Trophoblast cell (in vitro differentiated cells and primary cell): Measurements from ENCODE around the gene KCNA2.

Experiments
- DNase-seq, 2 donors: peaks; one replicate each; pipeline ENCODE4 v3.0.0-alpha.2; 2016
- H2AFZ ChIP-seq: 2 replicates; pipeline ENCODE4 v1.6.1; 2013; ENCODE audit warnings: low read length, moderate library complexity, mild to moderate bottlenecking; ENCODE audit not compliant: insufficient read depth, poor library complexity
- H2AK5ac ChIP-seq: 2 replicates; pipeline ENCODE4 v1.6.1; 2013; ENCODE audit warnings: mild to moderate bottlenecking, low read length
- H2BK120ac ChIP-seq: 2 replicates; pipeline ENCODE4 v1.6.1; 2013; ENCODE audit warnings: low read length, mild to moderate bottlenecking, moderate library complexity; ENCODE audit not compliant: insufficient read depth, poor library complexity
- H2BK12ac ChIP-seq: 2 replicates; pipeline ENCODE4 v1.6.1; 2013; ENCODE audit warnings: mild to moderate bottlenecking, low read length, moderate library complexity
- H2BK5ac ChIP-seq: 2 replicates; pipeline ENCODE4 v1.6.1; 2013; ENCODE audit warnings: low read length, low read depth, moderate library complexity, mild to moderate bottlenecking; ENCODE audit not compliant: poor library complexity
- H3K14ac ChIP-seq: 2 replicates; pipeline ENCODE4 v1.6.1; 2013; ENCODE audit warnings: mild to moderate bottlenecking, low read length
- H3K18ac ChIP-seq: 2 replicates; pipeline ENCODE4 v1.6.1; 2013; ENCODE audit warnings: mild to moderate bottlenecking, low read length
- H3K23ac ChIP-seq: 2 replicates; pipeline ENCODE4 v1.6.1; 2013; ENCODE audit warnings: low read length
- H3K27ac ChIP-seq: 2 replicates; pipeline ENCODE4 v1.5.1; 2013; ENCODE audit warnings: low read depth, mild to moderate bottlenecking, inconsistent platforms, low read length, moderate library complexity
- H3K27me3 ChIP-seq: 2 replicates; pipeline ENCODE4 v1.6.1; 2013; ENCODE audit warnings: inconsistent platforms, mild to moderate bottlenecking, low read length, moderate library complexity; ENCODE audit not compliant: insufficient read depth
- H3K36me3 ChIP-seq, 2 experiments: 1 replicate in 1 of 2; 2 replicates in 1 of 2; pipeline ENCODE4 v1.6.1; 2013; ENCODE audit warnings: low read length in 2 of 2, mild to moderate bottlenecking in 2 of 2, moderate library complexity in 1 of 2; ENCODE audit not compliant: insufficient read depth in 2 of 2, control insufficient read depth in 1 of 2
- H3K4ac ChIP-seq: 2 replicates; pipeline ENCODE4 v1.6.1; 2013; ENCODE audit warnings: low read depth, mild to moderate bottlenecking, low read length, moderate library complexity
- H3K4me1 ChIP-seq, 2 experiments: 1 replicate in 1 of 2; 2 replicates in 1 of 2; pipeline ENCODE4 v1.6.1; 2013; ENCODE audit warnings: low read length in 2 of 2, mild to moderate bottlenecking in 2 of 2, moderate library complexity in 1 of 2; ENCODE audit not compliant: insufficient read depth in 2 of 2, control insufficient read depth in 1 of 2
- H3K4me2 ChIP-seq: 2 replicates; pipeline ENCODE4 v1.6.1; 2013; ENCODE audit warnings: inconsistent platforms, mild to moderate bottlenecking, low read length, moderate library complexity
- H3K4me3 ChIP-seq: 2 replicates; pipeline ENCODE4 v1.5.1; 2013; ENCODE audit warnings: mild to moderate bottlenecking, low read depth, low read length, inconsistent platforms
- H3K79me1 ChIP-seq: one replicate; pipeline ENCODE4 v1.6.1; 2013; ENCODE audit warnings: low read length
- H3K79me2 ChIP-seq: 2 replicates; pipeline ENCODE4 v1.6.1; 2013; ENCODE audit warnings: low read length, mild to moderate bottlenecking; ENCODE audit not compliant: control insufficient read depth, insufficient read depth, poor library complexity
- H3K9ac ChIP-seq: 2 replicates; pipeline ENCODE4 v1.6.1; 2013; ENCODE audit warnings: mild to moderate bottlenecking, low read length
- H3K9me3 ChIP-seq: 2 replicates; pipeline ENCODE4 v1.6.1; 2013; ENCODE audit warnings: low read depth, mild to moderate bottlenecking, control low read depth, inconsistent platforms, low read length; ENCODE audit not compliant: insufficient read depth
- H4K12ac ChIP-seq: 2 replicates; pipeline ENCODE4 v1.6.1; 2013; ENCODE audit warnings: low read depth, mild to moderate bottlenecking, low read length, moderate library complexity
- H4K8ac ChIP-seq: 2 replicates; pipeline ENCODE4 v1.6.1; 2013; ENCODE audit warnings: low read depth, mild to moderate bottlenecking, low read length, moderate library complexity
- H4K91ac ChIP-seq: one replicate; pipeline ENCODE4 v1.6.1; 2013; ENCODE audit warnings: low read depth, mild to moderate bottlenecking, low read length, moderate library complexity
- whole genome bisulfite sequencing: extraction: QIAGEN DNeasy Blood & Tissue Kit; methylation state at CpG from one replicate; pipeline ENCODE4 v1.1.7; 2013; ENCODE audit warnings: missing lambda C conversion rate; ENCODE audit not compliant: insufficient read length, insufficient coverage; ENCODE audit errors: extremely low coverage; 5-methylcytosine and 5-hydroxymethylcytosine counted together

Gene KCNA2

DNA sequence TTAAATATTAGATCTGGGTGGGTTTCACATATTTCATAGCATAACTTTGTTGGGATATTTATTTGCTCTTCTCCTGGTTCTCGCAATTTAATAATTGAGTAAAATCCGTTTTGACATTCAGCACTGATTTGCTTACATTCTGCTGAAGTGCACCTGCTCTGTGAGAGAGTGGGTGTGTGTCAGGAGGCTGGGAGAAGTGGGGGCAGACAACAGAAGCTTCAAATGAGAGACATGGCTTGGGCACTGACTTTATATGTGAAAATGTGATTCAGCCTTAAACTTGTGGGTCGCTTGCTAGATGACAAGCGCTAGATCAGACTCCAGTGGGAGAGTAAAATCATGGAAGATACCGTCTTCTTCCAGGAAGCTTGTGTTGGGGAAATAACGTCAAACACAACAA is 32.4 kb upstream of the KCNA2 start:
- DNase-seq = no peak
- no peaks in the 10 kb centered on the region for H3K9me3 ChIP-seq
- H3K27me3 ChIP-seq = no peaks in the 10 kb centered on the region
- no CpG with 5 or more reads among the region's 6 CpGs for WGBS
- H2AFZ ChIP-seq = no peak overlapping the region
- no peak overlapping the region for H3K27ac ChIP-seq
- no peak overlapping the region for H2BK120ac ChIP-seq
- H3K4me3 ChIP-seq = no peak overlapping the region
- no peaks in the 10 kb centered on the region for H3K79me1 ChIP-seq
- no peak overlapping the region for H4K91ac ChIP-seq
- no peak overlapping the region for H3K23ac ChIP-seq
- H4K12ac ChIP-seq = no peak overlapping the region
- H2BK5ac ChIP-seq = no peak overlapping the region
- H3K4ac ChIP-seq = no peak overlapping the region
- H3K4me1 ChIP-seq = no peaks in the 10 kb centered on the region
- no peak overlapping the region for H2BK12ac ChIP-seq
- no peaks in the 10 kb centered on the region for H3K36me3 ChIP-seq
- H3K4me2 ChIP-seq = no peak overlapping the region
- H3K9ac ChIP-seq = no peak overlapping the region
- no peak overlapping the region for H3K18ac ChIP-seq
- no peak overlapping the region for H3K14ac ChIP-seq
- H3K79me2 ChIP-seq = no peaks in the 10 kb centered on the region
- no peak overlapping the region for H2AK5ac ChIP-seq
- H4K8ac ChIP-seq = no peak overlapping the region

DNA sequence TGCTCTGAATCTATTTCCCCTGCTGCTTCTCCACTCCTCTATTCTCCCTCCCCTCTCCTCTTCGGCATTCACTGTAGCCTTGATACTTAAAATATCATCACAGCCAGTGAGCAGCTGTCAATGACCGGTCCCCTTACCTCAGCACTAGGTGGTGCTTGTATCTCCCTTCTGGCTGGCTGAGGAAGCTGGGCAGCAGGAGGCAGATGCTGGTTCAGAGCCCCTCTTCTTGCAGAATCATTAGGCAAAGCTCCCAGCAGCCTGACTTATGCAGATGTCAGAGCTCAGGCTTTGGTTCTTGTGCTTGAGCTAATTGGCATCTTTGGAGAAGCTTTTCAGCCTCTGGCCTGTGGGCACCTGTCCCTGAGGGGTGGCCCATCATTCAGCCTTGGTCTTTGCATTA is 31.9 kb upstream of the KCNA2 start:
- WGBS = no CpG with 5 or more reads among the region's 2 CpGs

GRCh38 chr1:110637475-110637874 is 31.3 kb upstream of the KCNA2 start:
- Histone ChIP-seq H2AK5ac (no peak overlapping the region), H3K14ac (no peak overlapping the region), H3K36me3 (no peaks in the 10 kb centered on the region), H3K23ac (peak overlapping the region; percentile 74), H3K27ac (no peak overlapping the region), H4K8ac (no peak overlapping the region), H3K4ac (no peak overlapping the region), H3K9me3 (no peaks in the 10 kb centered on the region), H2BK12ac (no peak overlapping the region), H3K27me3 (no peaks in the 10 kb centered on the region), H3K4me1 (no peaks in the 10 kb centered on the region), H2BK5ac (no peak overlapping the region), H3K18ac (no peak overlapping the region), H3K4me2 (no peak overlapping the region), H2AFZ (no peak overlapping the region), H2BK120ac (no peak overlapping the region), H3K4me3 (no peak overlapping the region), H3K79me1 (no peaks in the 10 kb centered on the region), H3K79me2 (no peaks in the 10 kb centered on the region), H4K91ac (no peak overlapping the region), H4K12ac (no peak overlapping the region), H3K9ac (no peak overlapping the region)
- no peak for DNase-seq
- no CpG with 5 or more reads among the region's 3 CpGs for WGBS

More for the DNA sequence above, 31.9 kb upstream of the KCNA2 start:
- H2BK12ac ChIP-seq = no peak overlapping the region
- H3K4me3 ChIP-seq = no peak overlapping the region
- H4K8ac ChIP-seq = no peak overlapping the region
- H3K18ac ChIP-seq = no peak overlapping the region
- H4K12ac ChIP-seq = no peak overlapping the region
- no peak overlapping the region for H3K4me2 ChIP-seq
- no peak overlapping the region for H2AFZ ChIP-seq
- no peaks in the 10 kb centered on the region for H3K27me3 ChIP-seq
- H3K14ac ChIP-seq = no peak overlapping the region
- no peak overlapping the region for H2BK5ac ChIP-seq
- H3K4ac ChIP-seq = no peak overlapping the region
- H3K23ac ChIP-seq = no peak overlapping the region
- no peak overlapping the region for H4K91ac ChIP-seq
- H3K79me1 ChIP-seq = no peaks in the 10 kb centered on the region
- no peaks in the 10 kb centered on the region for H3K36me3 ChIP-seq
- H2BK120ac ChIP-seq = no peak overlapping the region
- no peak for DNase-seq
- H2AK5ac ChIP-seq = no peak overlapping the region
- no peaks in the 10 kb centered on the region for H3K9me3 ChIP-seq
- no peaks in the 10 kb centered on the region for H3K79me2 ChIP-seq
- no peak overlapping the region for H3K9ac ChIP-seq
- H3K27ac ChIP-seq = no peak overlapping the region
- no peaks in the 10 kb centered on the region for H3K4me1 ChIP-seq

DNA sequence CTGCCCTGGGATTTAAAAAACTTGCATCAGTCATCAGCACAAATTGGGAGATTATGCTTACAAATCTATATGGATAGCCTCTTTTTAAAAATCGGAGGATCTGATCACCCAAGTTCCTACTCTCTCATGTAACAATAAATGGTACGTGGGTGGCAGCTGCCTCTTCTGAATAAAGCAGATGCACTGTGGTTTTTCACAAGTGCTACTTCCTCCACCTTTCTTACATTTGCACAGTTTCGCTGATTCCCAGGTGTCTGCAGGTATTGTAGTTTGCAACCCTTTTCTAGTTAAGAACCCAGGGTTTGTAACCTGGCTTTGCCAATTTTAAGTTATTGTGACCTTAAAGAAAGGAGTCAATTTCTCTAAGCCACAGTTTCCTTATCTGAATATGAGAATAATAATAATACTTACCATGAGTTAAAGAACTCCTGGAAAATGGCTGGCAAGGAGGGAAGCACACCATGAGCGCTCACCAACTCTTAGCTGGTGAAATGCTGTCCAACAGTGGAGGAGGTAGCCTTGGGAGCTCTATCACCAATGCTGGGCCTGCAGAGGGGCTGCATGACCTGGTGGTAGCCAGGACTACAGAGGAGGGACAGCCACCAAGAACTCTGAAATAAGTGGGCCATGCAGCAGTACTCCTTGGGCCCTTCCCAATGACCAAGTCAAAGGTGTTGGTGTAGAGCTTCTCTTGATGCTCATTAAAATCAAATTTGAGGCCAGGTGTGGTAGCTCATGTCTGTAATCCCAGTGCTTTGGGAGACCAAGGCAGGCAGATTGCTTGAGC is 30.2 kb upstream of the KCNA2 start:
- Histone ChIP-seq H3K14ac (no peak overlapping the region), H4K8ac (no peak overlapping the region), H3K27me3 (no peaks in the 10 kb centered on the region), H3K4me2 (no peak overlapping the region), H4K12ac (no peak overlapping the region), H2BK120ac (no peak overlapping the region), H3K23ac (no peak overlapping the region), H2BK12ac (no peak overlapping the region), H2BK5ac (no peak overlapping the region), H3K27ac (no peak overlapping the region), H3K4me1 (no peaks in the 10 kb centered on the region), H3K79me2 (no peaks in the 10 kb centered on the region), H3K79me1 (no peaks in the 10 kb centered on the region), H2AK5ac (no peak overlapping the region), H3K4ac (no peak overlapping the region), H4K91ac (no peak overlapping the region), H3K4me3 (no peak overlapping the region), H3K18ac (no peak overlapping the region), H3K9ac (no peak overlapping the region), H3K9me3 (no peaks in the 10 kb centered on the region), H2AFZ (no peak overlapping the region), H3K36me3 (no peaks in the 10 kb centered on the region)
- DNase-seq = no peak
- WGBS = no CpG with 5 or more reads among the region's 4 CpGs
